Suppressor macrophage treated with lipopolysaccharide for 4 hours (primary cell): ENCODE data around the gene TEX264.
"Not testable (repeated sequence)": the region's sequence is repeated elsewhere in the genome, so short reads cannot be mapped to it uniquely, and the experiment has no call there.

Source experiments
- DNase-seq: peaks from one replicate; pipeline ENCODE4 v3.0.0-alpha.2; 2020

The TEX264 gene

DNA sequence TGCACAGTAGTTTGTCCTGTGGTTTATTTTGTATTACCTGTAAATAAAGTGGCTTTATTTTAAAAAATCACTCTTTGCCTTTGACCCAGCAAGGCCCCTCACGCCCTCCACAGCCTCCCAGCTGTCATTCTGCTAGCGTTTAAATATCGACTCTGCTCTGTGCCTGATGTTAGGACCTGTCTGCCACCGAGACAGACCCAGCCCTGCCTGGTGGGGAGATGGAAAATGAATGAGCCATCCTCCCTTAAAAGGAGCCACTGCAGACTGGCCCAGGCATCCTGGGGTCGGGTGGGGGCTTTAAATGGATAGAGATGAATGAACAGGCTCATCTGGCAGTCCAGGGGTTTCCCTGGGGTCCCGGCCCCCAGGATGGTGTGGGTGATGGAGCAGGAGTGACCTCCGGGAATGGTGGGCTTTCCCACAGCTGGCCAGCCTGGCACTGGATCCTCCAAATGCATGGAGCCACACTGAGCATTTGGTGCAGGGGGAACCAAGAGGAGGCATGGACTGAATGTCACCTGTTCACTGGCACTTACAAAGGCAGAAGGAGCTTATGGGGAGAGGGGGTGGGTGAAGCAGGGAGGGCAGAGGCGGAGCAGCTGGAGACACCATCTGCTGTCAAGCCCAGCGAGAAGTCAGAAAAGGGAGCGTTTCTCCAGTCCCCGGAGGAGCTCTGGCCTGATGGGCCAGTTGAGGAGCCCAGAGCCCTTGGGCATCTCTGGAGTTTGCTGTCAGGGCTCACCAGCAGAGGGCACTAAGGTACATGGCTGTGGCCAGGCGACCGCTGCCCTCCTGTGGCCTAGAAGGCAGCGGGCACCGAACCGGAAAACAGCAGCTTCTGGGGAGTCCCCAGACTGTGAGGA lies 47.7 kb downstream of the TEX264 start:
- peak; percentile 89 for DNase-seq

DNA sequence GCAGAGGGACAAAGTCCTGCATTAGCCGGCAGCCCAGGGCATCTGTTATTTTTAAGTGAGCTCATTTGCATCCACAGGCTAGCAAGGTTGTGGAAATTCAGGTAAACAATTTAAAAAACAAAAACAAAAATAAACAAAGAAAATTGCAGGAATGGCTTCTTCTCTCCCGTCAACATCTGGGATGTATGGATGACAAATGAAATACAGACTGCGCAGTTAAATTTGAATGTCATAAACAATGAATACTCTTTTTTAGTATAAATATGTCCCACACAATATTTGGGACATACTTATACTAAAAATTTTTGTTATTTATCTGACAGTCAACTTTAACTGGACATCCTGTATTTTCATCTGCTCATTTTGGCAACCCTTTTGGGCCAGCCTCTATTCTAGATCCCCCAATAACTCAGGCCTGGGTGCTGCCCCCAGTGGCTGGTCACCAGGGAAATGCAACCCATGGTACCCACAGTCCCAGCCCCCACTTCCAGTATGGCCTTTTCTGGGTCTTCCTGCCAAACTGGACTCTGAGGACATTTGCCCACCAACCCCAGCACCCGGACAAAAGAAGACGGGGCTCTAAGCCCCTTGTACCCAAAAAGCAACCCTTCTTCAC lies 48.5 kb downstream of the TEX264 start:
- DNase-seq: no peak

DNA sequence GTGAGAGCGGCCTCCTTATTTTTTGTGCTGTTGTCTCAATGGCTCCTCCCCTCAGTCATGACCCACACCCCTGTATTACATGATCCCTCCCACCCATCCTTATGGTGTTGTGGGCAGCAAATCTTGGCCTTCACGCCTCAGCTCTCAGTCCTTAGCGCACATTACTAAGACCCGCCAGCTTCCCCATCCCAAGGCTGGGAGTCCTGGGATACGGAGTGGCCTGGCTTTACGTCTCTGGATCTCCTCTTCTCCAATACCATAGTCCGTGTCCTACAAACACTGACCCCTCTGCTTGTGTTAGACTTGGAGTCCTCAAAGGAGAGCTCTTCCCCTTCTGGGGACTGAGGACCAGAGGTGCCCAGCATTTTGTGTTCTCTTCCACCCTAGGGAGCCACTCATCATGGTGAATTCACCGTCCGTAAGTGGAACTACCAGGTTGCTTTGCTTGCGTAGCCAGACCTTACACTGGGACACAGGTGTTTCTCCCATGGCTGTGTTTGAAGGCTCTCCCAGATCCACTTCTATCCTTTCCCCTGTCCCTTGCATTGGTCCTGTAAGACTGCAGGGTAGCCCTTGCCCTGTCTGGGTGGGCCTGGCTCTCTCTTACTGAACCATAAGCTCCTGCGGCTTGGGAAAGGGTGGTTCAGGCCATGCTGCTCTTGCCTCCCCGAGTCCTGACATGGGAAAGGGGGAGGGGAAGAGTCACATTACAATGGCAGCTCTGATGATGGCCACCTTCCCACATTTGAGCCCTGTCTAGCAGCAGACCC lies 49.4 kb downstream of the TEX264 start:
- no peak for DNase-seq

DNA sequence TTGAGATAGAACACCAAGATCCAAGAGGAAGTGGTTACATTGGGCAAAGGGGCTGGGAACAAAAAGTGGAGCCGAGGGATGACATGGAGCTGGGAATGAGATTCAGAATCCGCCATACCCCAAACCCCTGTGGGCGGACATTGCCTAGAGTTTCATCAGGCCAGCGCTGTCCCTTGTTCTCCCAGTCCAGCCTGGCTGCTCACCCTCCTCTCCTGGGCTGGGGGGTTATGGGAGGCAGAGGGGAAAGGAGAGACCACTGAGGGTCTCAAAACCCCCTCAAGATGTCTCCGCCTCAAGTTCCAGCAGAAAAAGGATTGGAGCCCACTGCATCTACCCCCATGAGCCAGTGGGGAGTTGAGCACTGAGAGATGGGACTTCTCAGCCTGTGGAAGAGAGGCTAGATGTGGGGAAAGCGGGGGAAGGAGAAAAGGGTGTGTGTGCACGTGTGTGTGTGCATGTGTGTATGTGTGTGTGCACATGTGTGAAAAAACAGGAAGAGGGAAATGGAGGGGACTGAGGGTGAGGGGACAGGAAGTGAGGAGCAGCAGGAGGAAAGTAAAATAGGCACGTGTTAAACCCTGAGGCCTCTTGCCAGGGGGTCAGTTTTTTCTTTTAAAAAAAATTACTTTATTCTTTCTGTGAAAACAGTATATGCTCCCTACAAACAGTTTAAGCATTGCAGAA lies 50.2 kb downstream of the TEX264 start:
- no peak for DNase-seq

DNA sequence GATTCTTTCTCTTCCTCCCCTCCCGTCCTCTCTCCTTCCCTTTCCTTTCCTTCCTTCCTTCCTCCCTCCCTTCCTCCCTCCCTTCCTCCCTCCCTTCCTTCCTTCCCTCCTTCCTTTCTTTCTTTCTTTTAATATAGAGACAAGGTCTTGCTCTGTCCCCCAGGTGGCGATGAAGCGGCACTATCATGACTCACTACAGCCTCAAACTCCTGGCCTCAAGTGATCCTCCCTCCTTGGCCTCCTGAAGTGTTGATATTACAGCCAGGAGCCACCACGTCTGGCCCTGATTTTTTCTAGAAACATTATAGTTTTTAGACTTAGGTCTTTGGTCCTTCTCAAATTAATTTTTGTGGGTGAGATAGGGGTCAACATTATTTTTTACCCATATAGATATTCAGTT lies 51.3 kb downstream of the TEX264 start:
- DNase-seq: no peak

DNA sequence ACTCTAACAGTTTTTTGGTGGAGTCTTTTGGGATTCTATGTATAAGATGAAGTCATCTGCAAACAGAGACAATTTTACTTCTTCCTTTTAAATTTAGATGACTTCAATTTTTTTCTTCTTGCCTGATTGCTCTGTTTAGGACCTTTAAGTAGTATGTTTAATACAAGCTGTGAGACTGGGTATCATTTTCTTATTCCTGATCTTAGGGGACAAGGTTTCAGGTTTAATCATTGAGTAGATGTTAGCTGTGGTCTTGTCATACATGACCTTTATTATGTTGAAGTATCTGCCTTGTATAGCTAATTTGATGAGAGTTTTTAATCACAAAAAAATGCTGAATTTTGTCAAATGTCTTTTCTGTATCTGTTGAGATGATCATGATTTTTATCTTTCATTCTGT lies 56.4 kb downstream of the TEX264 start:
- DNase-seq: peak; percentile 10

DNA sequence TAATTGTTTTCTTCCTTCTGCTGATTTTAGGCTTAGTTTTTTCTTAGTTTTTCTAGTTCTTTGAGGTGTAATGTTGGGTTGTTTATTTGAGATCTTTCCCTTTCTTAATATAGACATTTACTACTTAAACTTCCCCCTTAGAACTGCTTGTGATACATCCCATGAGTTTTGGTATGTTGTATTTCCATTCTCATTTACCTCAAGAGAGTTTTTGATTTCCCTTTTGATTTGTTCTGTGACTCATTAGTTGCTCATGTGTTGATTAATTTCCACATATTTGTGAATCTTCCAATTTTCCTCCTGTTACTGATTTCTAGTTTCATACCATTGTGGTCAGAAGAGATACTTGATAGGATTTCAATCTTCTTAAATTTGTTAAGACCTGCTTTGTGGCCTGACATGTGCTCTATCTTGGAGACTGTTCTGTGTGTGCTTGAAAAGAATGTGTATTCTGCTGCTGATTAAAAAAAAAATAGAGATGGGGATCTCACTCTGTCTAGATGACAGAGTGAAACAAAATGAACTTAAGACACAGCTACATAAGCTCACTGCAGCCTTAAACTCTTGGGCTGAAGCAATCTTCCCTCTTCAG lies 58.1 kb downstream of the TEX264 start:
- peak; percentile 25 for DNase-seq

DNA sequence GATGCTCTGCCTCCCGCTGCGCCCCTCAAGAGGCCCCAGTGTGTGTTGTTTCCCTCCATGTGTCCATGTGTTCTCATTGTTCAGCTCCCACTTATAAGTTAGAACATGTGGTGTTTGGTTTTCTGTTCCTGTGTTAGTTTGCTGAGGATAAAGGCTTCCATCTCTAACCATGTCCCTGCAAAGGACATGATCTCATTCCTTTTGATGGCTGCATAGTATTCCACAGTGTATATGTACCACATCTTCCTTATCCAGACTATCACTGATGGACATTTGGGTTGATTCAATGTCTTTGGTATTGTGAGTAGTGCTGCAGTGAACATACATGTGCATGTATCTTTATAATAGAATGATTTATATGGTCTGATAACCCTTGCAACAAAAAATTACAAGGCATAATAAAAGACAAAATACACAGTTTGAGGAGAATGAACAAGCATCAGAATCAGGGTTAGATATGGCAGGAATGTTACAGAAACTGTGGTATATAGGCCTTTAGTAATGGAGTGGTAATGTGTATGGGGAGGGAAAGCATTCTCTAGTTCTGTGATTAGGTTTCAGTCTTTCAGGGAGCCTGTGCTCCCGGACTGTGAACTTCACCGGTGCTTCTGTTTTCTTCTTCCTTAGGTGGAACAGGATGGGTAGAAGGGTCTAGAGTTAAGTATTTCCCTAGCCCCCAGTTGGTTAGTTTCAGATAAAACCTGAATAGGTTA lies 63.0 kb downstream of the TEX264 start:
- no peak for DNase-seq

DNA sequence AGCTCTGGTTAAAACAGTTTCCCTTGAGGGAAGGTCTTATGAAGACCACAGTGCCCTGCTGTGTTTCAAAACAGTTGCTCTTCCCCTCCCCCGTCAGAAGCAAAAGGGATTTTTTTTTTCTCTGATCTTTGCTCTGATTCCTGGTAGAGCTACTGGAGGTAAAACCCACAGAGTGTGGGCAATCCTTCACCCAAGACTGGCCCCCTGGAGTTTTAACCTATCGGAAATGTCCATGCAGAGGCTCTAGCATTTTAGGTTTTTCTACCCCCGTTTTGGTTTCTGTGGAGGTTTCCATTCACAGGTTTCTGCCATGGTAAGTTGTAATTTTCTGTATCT lies 63.5 kb downstream of the TEX264 start:
- no peak for DNase-seq

DNA sequence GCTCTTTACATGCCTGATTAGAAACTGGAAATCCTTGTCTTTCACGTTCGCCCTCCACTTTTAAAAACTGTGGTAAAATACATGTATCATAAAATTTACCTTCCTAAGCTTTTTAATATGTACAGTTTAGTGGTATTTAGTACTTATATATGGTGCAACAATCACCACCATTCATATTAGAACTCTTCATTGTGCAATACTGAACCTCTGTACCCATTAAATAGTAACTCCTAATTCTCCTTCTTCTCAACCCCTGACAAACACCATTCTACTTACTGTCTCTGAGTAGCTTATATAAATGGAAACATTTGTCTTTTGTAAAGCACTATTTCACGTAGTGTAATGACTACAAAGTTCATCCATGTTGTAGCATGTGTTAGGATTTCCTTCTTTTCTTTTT lies 64.0 kb downstream of the TEX264 start:
- no peak for DNase-seq

DNA sequence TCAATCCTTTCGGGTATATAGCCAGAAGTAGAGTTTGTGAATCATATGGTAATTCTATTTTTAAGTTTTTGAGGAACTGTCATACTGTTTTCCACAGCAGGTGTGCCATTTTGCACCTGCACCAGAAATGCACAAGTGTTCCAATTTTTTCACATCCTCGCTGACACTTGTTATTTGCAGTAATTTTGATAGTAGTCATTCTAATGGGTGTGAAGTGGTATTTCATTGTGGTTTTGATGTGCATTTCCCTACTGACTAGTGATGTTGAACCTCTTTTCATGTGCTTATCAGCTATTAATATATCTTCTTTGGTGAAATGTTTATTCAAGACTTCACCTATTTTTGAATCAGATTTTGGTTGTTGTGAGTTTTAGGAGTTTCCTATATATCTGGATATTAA lies 64.9 kb downstream of the TEX264 start:
- DNase-seq: no peak

DNA sequence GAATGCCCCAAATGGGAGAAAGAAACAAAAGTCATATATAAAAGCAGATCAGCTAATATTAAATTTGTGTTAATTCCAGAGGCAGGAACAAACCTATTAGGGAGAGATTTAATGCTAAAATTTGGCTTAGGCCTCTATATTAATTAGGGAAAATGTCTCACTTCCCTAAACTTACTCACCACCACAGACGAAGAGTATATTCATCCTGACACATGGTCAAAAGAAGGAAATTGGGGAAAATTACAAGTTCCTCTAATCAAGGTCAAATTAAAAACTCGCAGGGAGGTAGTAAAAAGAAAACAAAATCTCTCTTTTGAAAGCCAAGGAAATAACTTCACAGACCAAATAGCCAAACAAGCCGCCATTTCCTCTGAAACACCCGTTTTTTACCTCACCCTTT lies 68.1 kb downstream of the TEX264 start:
- DNase-seq: peak; percentile 42

DNA sequence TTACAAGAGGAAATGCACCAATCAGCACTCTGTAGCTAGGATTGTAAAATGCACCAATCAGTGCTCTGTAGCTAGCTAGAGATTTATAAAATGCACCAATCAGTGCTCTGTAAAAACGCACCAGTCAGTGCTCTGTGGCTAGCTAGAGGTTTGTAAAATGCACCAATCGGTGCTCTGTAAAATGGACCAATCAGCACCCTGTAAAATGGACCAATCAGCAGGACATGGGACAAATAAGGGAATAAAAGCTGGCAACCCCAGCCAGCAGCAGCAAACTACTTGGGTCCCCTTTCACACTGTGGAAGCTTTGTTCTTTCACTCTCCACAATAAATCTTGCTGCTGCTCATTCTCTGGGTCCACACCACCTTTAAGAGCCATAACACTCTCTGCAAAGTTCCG lies 71.3 kb downstream of the TEX264 start:
- DNase-seq: not testable (repeated sequence)

DNA sequence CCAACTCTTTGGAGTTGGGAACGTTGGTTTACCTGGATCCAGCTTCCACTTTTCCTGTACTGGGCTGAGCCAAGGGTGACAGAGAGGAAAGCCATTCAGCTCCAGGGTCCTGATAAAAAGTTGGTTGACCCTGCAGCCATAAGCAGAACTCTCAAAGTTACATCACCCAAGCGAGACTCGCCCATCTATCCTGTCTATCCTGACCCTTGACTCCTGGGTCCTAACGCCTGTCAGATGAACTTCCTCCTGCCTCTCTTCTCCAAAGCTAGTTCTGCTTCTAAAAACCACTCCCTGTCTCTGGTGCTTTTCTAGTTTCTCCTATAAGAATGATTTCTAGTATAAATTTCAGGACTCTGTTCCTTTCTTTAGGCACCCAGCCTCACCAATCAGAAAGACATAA lies 71.9 kb downstream of the TEX264 start:
- peak; percentile 54 for DNase-seq

DNA sequence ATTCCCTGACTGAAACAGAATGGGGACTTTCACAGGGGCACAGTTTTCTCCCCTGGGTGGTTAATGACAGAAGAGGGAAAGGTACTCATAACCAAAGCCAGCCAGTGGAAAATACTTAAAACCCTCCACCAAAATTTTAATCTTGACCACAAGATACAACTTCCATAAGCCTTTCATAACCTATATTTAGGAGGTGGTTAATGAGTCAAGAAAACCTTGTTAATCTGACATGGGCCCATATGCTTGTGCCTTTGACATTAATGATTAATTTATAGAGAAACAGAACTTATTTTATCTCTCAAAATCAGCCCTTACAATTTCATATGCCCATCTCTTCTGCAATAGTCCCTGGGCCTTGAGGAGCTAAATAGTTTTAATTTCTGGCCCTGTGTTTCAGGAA lies 76.8 kb downstream of the TEX264 start:
- no peak for DNase-seq

DNA sequence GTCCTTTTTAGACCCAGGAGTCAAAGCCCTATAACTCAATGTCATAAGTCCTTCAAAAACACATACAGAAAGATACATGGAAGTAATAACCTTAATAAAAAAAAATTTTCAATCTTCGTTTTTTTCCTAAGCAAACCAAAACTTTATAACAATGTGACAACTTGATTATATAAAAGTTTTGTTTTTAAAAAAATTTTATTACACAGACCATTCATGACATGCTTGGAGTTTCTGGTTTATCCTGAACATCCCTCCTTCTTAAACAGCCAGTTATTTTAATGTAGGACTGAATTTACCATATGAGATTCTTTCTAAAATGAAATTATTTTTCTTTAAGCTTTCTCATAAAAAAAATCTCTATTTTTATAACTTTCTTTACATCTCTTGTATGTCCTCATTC lies 77.3 kb downstream of the TEX264 start:
- no peak for DNase-seq

DNA sequence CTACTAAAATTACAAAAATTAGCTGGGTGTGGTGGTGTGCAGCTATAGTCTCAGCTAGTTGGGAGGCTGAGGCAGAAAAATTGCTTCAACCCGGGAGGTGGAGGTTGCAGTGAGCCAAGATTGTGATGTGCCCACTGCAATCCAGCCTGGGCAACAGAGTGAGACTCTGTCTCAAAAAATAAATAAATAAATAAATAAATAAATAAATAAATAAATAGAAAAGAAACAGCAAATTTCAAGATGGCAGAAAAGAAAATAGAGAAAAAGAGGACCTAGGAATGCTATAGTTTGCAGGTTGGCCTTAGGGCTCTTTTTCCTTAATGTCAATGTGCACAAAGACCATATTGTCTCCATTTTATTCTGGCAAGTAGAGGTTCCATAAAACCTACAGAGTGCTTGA lies 79.8 kb downstream of the TEX264 start:
- no peak for DNase-seq

DNA sequence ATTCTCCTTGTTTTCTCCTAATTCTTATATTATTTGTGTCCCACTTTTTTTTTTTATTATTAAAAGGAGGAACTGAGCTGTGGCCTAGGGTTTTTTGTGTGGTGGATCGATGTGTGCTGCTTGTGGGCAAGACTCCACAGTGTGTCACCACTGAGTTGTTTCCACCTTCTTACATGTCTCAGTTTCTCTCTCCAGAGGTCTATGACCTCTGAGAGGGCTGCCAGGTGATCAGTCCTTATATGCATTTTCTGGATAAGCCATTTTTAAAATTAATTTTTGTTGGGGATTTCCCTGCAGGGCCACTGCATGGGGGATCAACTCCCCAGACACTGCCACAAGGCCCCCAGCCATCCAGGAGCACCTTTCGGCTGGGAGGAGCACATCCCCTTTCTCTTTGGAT lies 80.2 kb downstream of the TEX264 start:
- no peak for DNase-seq
